H9 (cell line): ENCODE results near the gene CDKAL1. TPM values are rescaled to one million over a fixed set of nuclear protein-coding genes. Genes with fewer than 3 reads are reported as not detected.

Experiments
- DNase-seq: peaks from one replicate; pipeline ENCODE4 v3.0.0-alpha.2; 2017
- H2AFZ ChIP-seq: one replicate; pipeline ENCODE4 v1.6.1; 2013; ENCODE audit warnings: mild to moderate bottlenecking, low read length, control low read depth, moderate library complexity
- H2AK5ac ChIP-seq: 2 replicates; pipeline ENCODE4 v1.6.1; 2013; ENCODE audit warnings: low read length, control low read depth, mixed read lengths; ENCODE audit not compliant: insufficient read length
- H2BK120ac ChIP-seq: one replicate; pipeline ENCODE4 v1.6.1; 2013; ENCODE audit warnings: low read depth, mild to moderate bottlenecking, low read length, control low read depth, inconsistent platforms; ENCODE audit not compliant: poor library complexity, severe bottlenecking
- H2BK12ac ChIP-seq: 2 replicates; pipeline ENCODE4 v1.6.1; 2013; ENCODE audit warnings: low read length, control low read depth, mixed read lengths, low read depth; ENCODE audit not compliant: insufficient read length
- H2BK15ac ChIP-seq: 2 replicates; pipeline ENCODE4 v1.6.1; 2013; ENCODE audit warnings: low read depth, low read length, control low read depth
- H2BK20ac ChIP-seq: one replicate; pipeline ENCODE4 v1.6.1; 2013; ENCODE audit warnings: low read depth, mild to moderate bottlenecking, low read length, control low read depth, inconsistent platforms; ENCODE audit not compliant: poor library complexity, severe bottlenecking
- H2BK5ac ChIP-seq: 2 replicates; pipeline ENCODE4 v1.6.1; 2013; ENCODE audit warnings: low read length, control low read depth, mixed read lengths; ENCODE audit not compliant: insufficient read length
- H3K14ac ChIP-seq: 2 replicates; pipeline ENCODE4 v1.6.1; 2013; ENCODE audit warnings: low read length, control low read depth; ENCODE audit not compliant: insufficient read depth
- H3K18ac ChIP-seq: 2 replicates; pipeline ENCODE4 v1.6.1; 2013; ENCODE audit warnings: low read depth, mild to moderate bottlenecking, mixed read lengths, low read length, control low read depth; ENCODE audit not compliant: insufficient read length
- H3K23ac ChIP-seq: 2 replicates; pipeline ENCODE4 v1.6.1; 2013; ENCODE audit warnings: low read length, control low read depth, mixed read lengths, low read depth; ENCODE audit not compliant: insufficient read length
- H3K23me2 ChIP-seq: 2 replicates; pipeline ENCODE4 v1.6.1; 2013; ENCODE audit warnings: low read depth, mild to moderate bottlenecking, mixed read lengths, low read length, control low read depth; ENCODE audit not compliant: insufficient read length, poor library complexity, severe bottlenecking
- H3K27ac ChIP-seq: 2 replicates; pipeline ENCODE4 v1.5.1; 2013; ENCODE audit warnings: low read length, control low read depth, mixed read lengths, low read depth; ENCODE audit not compliant: insufficient read length
- H3K27me3 ChIP-seq: 2 replicates; pipeline ENCODE4 v1.6.1; 2013; ENCODE audit warnings: low read length, control low read depth, inconsistent platforms; ENCODE audit not compliant: insufficient read depth
- H3K4ac ChIP-seq: 2 replicates; pipeline ENCODE4 v1.6.1; 2013; ENCODE audit warnings: low read depth, mild to moderate bottlenecking, control low read depth, inconsistent platforms, low read length, moderate library complexity
- H3K4me1 ChIP-seq: 2 replicates; pipeline ENCODE4 v1.6.1; 2013; ENCODE audit warnings: low read length, control low read depth, inconsistent platforms; ENCODE audit not compliant: insufficient read depth
- H3K4me2 ChIP-seq: 2 replicates; pipeline ENCODE4 v1.6.1; 2013; ENCODE audit warnings: low read length, control low read depth, mixed read lengths; ENCODE audit not compliant: insufficient read length, insufficient read depth
- H3K56ac ChIP-seq: 2 replicates; pipeline ENCODE4 v1.6.1; 2013; ENCODE audit warnings: low read depth, mild to moderate bottlenecking, mixed read lengths, low read length, control low read depth; ENCODE audit not compliant: insufficient read length
- H3K79me1 ChIP-seq: 2 replicates; pipeline ENCODE4 v1.6.1; 2013; ENCODE audit warnings: low read depth, mild to moderate bottlenecking, moderate library complexity, low read length, control low read depth, inconsistent platforms; ENCODE audit not compliant: insufficient read depth, poor library complexity, severe bottlenecking
- H3K79me2 ChIP-seq: 2 replicates; pipeline ENCODE4 v1.6.1; 2013; ENCODE audit warnings: low read length, control low read depth, inconsistent platforms; ENCODE audit not compliant: insufficient read depth
- H3K9ac ChIP-seq: 2 replicates; pipeline ENCODE4 v1.6.1; 2013; ENCODE audit warnings: low read length, control low read depth, mixed read lengths; ENCODE audit not compliant: insufficient read length; ENCODE audit errors: extremely low read depth
- H3K9me3 ChIP-seq: one replicate; pipeline ENCODE4 v1.6.1; 2013; ENCODE audit warnings: low read depth, low read length, inconsistent platforms; ENCODE audit not compliant: control insufficient read depth
- H3T11ph ChIP-seq: one replicate; pipeline ENCODE4 v1.6.1; 2013; ENCODE audit warnings: mild to moderate bottlenecking, low read length, control low read depth, inconsistent platforms
- H4K20me1 ChIP-seq: one replicate; pipeline ENCODE4 v1.6.1; 2013; ENCODE audit not compliant: control insufficient read depth, insufficient read length, insufficient read depth
- H4K5ac ChIP-seq: 2 replicates; pipeline ENCODE4 v1.6.1; 2013; ENCODE audit warnings: low read depth, mild to moderate bottlenecking, mixed read lengths, low read length, control low read depth; ENCODE audit not compliant: insufficient read length
- H4K8ac ChIP-seq: replicated peaks from 2 replicates; pipeline ENCODE4 v1.6.1; 2013; ENCODE audit warnings: low read length, control low read depth, mixed read lengths, low read depth; ENCODE audit not compliant: insufficient read length
- H4K91ac ChIP-seq: 2 replicates; pipeline ENCODE4 v1.6.1; 2013; ENCODE audit warnings: low read depth, mild to moderate bottlenecking, moderate library complexity, mixed read lengths, low read length, control low read depth; ENCODE audit not compliant: insufficient read length
- H3K27ac Mint-ChIP-seq, 3 experiments: 2 replicates in 2 of 3; 3 replicates in 1 of 3; pipeline ENCODE4 v1.8.0; 2020 to 2021; ENCODE audit warnings: mixed read lengths in 3 of 3, mild to moderate bottlenecking in 1 of 3, moderate library complexity in 1 of 3
- H3K27me3 Mint-ChIP-seq: 2 replicates; pipeline ENCODE4 v1.8.0; 2021; ENCODE audit warnings: low read depth, mild to moderate bottlenecking, moderate library complexity, mixed read lengths
- H3K36me3 Mint-ChIP-seq, 3 experiments: 2 replicates in 2 of 3; 3 replicates in 1 of 3; pipeline ENCODE4 v1.8.0; 2020 to 2021; ENCODE audit warnings: low read depth in 3 of 3, mixed read lengths in 3 of 3; ENCODE audit not compliant: insufficient read depth in 1 of 3
- H3K4me1 Mint-ChIP-seq, 2 experiments: 2 replicates each; pipeline ENCODE4 v1.8.0; 2020; ENCODE audit warnings: mixed read lengths in 2 of 2
- H3K4me3 Mint-ChIP-seq, 2 experiments: 2 replicates in 1 of 2; 3 replicates in 1 of 2; pipeline ENCODE4 v1.8.0; 2020 to 2021; ENCODE audit warnings: mild to moderate bottlenecking in 2 of 2, mixed read lengths in 2 of 2, moderate library complexity in 1 of 2
- H3K9me3 Mint-ChIP-seq, 2 experiments: 2 replicates in 1 of 2; 3 replicates in 1 of 2; pipeline ENCODE4 v1.8.0; 2020; ENCODE audit warnings: mild to moderate bottlenecking in 2 of 2, mixed read lengths in 2 of 2, moderate library complexity in 1 of 2
- WGBS: extraction: QIAGEN DNeasy Blood & Tissue Kit; methylation state at CpG from one replicate; pipeline ENCODE4 v1.1.7; 2013; ENCODE audit warnings: missing lambda C conversion rate, low lambda C conversion rate, mixed read lengths; ENCODE audit not compliant: insufficient read length; ENCODE audit errors: extremely low coverage; 5-methylcytosine and 5-hydroxymethylcytosine counted together
- total RNA-seq: library from RNA; stranded (reverse); gene quantifications from 2 replicates; pipeline ENCODE4 v1.2.1, GENCODE V29; 2021
- TF ChIP-seq, protein P1 (sequence below): fragments of 200-600 bp; sonication (generic); conservative IDR thresholded peaks from 3 replicates; pipeline ENCODE4 v1.8.0; 2021; ENCODE audit warnings: antibody characterized with exemption, mild to moderate bottlenecking

Gene CDKAL1
- total RNA-seq, 1 experiment from 2014 or later = 23.0 TPM

DNA sequence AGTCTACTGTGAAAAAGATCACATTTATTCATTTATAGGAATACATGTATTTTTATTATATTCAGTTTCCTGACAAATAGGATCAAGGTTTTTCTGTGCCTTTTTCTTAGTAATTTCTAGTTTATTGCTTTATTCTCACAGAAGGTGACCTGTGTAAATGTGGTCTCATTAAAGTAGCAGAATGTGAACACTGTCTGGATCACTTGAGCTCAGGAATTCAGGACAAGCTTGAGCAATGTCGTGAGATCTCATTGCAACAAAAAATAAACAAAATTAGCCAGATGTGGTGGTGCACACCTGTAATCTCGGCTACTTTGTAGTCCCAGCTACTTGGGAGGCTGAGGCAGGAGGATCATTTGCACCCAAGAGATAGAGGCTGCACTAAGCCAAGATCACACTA is 516.7 kb downstream of the CDKAL1 start:
- no peak overlapping the region for H2BK20ac ChIP-seq
- H3K4ac ChIP-seq = no peak overlapping the region
- no peak overlapping the region for H3K14ac ChIP-seq
- H2BK5ac ChIP-seq = no peak overlapping the region
- no peaks in the 10 kb centered on the region for H4K20me1 ChIP-seq
- Mint-ChIP-seq H3K27ac (no peak overlapping the region), H3K9me3 (no peaks in the 10 kb centered on the region; a peak in 1 of 5 replicates), H3K27me3 (no peaks in the 10 kb centered on the region), H3K36me3 (peaks cover 0 to 3% (median 0%) of the 10 kb centered on the region in 3 experiments; a peak in 1 of 7 replicates), H3K4me1 (peaks cover 2 to 4% of the 10 kb centered on the region in 2 experiments; a peak in 3 of 4 replicates), H3K4me3 (no peak overlapping the region)
- H2AFZ ChIP-seq = no peak overlapping the region
- H4K5ac ChIP-seq = no peak overlapping the region
- no peaks in the 10 kb centered on the region for H3K4me1 ChIP-seq
- no peaks in the 10 kb centered on the region for H3K79me1 ChIP-seq
- H3K56ac ChIP-seq = no peak overlapping the region
- H2BK15ac ChIP-seq = no peak overlapping the region
- H3K23me2 ChIP-seq = no peaks in the 10 kb centered on the region
- no peak overlapping the region for H3K9ac ChIP-seq
- no peak for DNase-seq
- WGBS = no CpG with 5 or more reads among the region's 2 CpGs
- H2BK120ac ChIP-seq = no peak overlapping the region
- H4K8ac ChIP-seq = no peak overlapping the region
- H2BK12ac ChIP-seq = no peak overlapping the region
- H3T11ph ChIP-seq = no peak overlapping the region
- H3K79me2 ChIP-seq = no peaks in the 10 kb centered on the region
- H4K91ac ChIP-seq = no peak overlapping the region
- H3K4me2 ChIP-seq = no peak overlapping the region
- no peaks in the 10 kb centered on the region for H3K27me3 ChIP-seq
- no peaks in the 10 kb centered on the region for H3K9me3 ChIP-seq
- TF ChIP-seq, protein P1, sequence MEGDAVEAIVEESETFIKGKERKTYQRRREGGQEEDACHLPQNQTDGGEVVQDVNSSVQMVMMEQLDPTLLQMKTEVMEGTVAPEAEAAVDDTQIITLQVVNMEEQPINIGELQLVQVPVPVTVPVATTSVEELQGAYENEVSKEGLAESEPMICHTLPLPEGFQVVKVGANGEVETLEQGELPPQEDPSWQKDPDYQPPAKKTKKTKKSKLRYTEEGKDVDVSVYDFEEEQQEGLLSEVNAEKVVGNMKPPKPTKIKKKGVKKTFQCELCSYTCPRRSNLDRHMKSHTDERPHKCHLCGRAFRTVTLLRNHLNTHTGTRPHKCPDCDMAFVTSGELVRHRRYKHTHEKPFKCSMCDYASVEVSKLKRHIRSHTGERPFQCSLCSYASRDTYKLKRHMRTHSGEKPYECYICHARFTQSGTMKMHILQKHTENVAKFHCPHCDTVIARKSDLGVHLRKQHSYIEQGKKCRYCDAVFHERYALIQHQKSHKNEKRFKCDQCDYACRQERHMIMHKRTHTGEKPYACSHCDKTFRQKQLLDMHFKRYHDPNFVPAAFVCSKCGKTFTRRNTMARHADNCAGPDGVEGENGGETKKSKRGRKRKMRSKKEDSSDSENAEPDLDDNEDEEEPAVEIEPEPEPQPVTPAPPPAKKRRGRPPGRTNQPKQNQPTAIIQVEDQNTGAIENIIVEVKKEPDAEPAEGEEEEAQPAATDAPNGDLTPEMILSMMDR = no peak
- no peak overlapping the region for H3K23ac ChIP-seq
- H2AK5ac ChIP-seq = no peak overlapping the region
- H3K18ac ChIP-seq = no peak overlapping the region
- H3K27ac ChIP-seq = no peak overlapping the region
